Measurements from ENCODE around the gene SULT2A1. TPM values are rescaled to one million over a fixed set of nuclear protein-coding genes. Genes with fewer than 3 reads are reported as not detected.
"Not testable (repeated sequence)": the region's sequence is repeated elsewhere in the genome, so short reads cannot be mapped to it uniquely, and the experiment has no call there.

SULT2A1 gene, protein sequence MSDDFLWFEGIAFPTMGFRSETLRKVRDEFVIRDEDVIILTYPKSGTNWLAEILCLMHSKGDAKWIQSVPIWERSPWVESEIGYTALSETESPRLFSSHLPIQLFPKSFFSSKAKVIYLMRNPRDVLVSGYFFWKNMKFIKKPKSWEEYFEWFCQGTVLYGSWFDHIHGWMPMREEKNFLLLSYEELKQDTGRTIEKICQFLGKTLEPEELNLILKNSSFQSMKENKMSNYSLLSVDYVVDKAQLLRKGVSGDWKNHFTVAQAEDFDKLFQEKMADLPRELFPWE
- 2.1 TPM for total RNA-seq

DNA sequence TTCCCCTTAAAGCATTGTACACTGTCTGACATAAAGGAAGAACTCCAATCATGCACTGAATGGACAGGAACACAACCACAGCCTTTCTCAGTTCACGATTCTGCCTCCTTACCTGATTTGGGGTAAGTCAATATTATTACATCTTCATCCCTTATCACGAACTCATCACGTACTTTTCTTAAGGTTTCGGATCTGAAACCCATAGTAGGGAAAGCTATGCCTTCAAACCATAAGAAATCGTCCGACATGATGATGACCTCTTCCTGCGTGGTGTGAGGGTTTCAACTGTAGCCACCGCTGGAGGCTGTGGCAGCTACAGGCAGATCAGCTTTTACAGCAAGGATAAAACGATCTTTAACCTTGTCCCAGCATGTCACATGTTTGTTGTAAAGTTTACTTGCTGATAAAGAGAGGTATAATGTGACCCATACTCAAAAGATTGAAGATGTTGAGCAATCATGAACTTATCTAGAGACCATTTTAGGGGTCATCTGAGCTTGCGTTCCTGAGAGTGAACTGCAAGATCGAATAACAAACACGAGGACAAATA, at the start of gene SULT2A1:
SULT2A1 (minus strand) TSS at position 306 of the 550 bp plus-strand sequence; CDS start at position 248, 58 bp downstream.
- intact Hi-C loops (cut with DNase I): no loop called here
- Histone ChIP-seq H3K36me3 (no peaks in the 10 kb centered on the region), H3K27ac (no peak within 1 kb of the TSS), H3K4me3 (no peak within 1 kb of the TSS), H3K27me3 (no peaks in the 10 kb centered on the region), H3K9me3 (no peaks in the 10 kb centered on the region), H3K4me1 (no peaks in the 10 kb centered on the region)
- DNase-seq (ENCODE audit: low spot score in 2 of 2): no peak
- TF ChIP-seq, protein P1, sequence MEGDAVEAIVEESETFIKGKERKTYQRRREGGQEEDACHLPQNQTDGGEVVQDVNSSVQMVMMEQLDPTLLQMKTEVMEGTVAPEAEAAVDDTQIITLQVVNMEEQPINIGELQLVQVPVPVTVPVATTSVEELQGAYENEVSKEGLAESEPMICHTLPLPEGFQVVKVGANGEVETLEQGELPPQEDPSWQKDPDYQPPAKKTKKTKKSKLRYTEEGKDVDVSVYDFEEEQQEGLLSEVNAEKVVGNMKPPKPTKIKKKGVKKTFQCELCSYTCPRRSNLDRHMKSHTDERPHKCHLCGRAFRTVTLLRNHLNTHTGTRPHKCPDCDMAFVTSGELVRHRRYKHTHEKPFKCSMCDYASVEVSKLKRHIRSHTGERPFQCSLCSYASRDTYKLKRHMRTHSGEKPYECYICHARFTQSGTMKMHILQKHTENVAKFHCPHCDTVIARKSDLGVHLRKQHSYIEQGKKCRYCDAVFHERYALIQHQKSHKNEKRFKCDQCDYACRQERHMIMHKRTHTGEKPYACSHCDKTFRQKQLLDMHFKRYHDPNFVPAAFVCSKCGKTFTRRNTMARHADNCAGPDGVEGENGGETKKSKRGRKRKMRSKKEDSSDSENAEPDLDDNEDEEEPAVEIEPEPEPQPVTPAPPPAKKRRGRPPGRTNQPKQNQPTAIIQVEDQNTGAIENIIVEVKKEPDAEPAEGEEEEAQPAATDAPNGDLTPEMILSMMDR (IDR thresholded peaks at IDR 0.05): no peak

DNA sequence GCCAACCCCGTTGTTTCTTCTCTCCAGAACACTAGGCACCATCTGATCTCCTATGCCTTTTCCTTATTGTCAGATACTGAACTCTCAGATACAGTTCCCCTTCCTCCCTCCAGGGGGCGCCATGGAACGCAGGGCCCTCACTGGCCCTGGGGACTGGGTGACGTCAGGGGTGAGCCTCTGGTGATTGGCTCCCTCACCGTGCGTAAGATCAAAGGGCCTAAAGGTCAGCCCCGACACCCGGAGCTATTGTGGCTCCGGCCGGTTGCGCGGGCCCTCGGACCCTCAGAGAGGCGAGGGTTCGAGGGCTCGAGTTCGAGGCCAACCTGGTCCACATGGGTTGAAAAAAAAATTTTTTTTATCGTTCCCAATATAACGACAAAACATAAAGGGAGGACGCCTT, 42.5 kb upstream of the SULT2A1 start:
- DNase-seq (ENCODE audit: low spot score in 2 of 2); H3K4me1 ChIP-seq; H3K36me3 ChIP-seq; H3K4me3 ChIP-seq; H3K27ac ChIP-seq; intact Hi-C loops (cut with DNase I); H3K27me3 ChIP-seq; H3K9me3 ChIP-seq: not testable (repeated sequence)

DNA sequence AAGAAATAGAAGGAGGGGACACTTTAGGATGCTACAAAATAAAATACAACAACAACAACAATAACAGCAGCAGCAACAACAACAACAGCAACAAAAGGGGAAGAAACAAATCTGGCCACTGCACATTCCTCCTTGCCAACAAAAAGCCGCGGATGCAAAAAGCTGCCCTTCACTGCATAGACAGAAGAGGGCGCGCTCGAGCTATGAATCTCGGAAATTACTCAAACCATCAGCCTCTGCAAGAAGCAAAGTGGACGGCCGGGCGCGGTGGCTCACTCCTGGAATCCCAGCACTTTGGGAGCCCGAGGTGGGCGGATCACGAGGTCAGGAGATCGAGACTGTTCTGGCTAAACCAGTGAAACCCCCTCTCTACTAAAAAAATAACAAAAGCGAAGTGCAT, 34.0 kb upstream of the SULT2A1 start:
- H3K4me3 ChIP-seq; H3K27ac ChIP-seq; H3K27me3 ChIP-seq; intact Hi-C loops (cut with DNase I); H3K36me3 ChIP-seq; H3K9me3 ChIP-seq; DNase-seq (ENCODE audit: low spot score in 2 of 2); H3K4me1 ChIP-seq: not testable (repeated sequence)
- TF ChIP-seq, protein P1 (IDR thresholded peaks at IDR 0.05): peak in 2 of 3 experiments; percentile 53 to 69

DNA sequence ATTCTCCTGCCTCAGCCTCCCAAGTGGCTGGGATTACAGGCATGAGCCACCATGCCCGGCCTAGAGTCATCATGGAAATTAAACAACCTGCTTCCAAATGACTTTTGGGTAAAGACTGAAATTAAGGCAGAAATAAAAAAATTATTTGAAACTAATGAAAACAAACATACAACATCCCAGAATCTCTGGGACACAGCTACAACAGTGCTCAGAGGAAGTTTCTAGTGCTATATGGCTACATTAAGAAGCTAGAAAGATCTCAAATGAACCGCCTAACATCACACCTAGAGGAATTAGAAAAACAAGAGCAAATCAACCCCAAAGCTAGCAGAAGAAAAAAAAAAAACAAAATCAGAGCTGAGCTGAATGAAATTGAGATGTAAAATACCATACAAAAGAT, 24.1 kb upstream of the SULT2A1 start:
- H3K4me1 ChIP-seq; H3K36me3 ChIP-seq; H3K9me3 ChIP-seq; H3K27me3 ChIP-seq; H3K27ac ChIP-seq; intact Hi-C loops (cut with DNase I); DNase-seq (ENCODE audit: low spot score in 2 of 2); H3K4me3 ChIP-seq: not testable (repeated sequence)

DNA sequence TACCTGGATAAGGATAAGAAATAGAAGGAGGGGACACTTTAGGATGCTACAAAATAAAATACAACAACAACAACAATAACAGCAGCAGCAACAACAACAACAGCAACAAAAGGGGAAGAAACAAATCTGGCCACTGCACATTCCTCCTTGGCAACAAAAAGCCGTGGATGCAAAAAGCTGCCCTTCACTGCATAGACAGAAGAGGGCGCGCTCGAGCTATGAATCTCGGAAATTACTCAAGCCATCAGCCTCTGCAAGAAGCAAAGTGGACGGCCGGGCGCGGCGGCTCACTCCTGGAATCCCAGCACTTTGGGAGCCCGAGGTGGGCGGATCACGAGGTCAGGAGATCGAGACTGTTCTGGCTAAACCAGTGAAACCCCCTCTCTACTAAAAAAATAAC, 23.2 kb upstream of the SULT2A1 start:
- DNase-seq (ENCODE audit: low spot score in 2 of 2): peak; percentile 63 to 95
- H3K4me3 ChIP-seq; H3K36me3 ChIP-seq; H3K9me3 ChIP-seq; intact Hi-C loops (cut with DNase I); H3K4me1 ChIP-seq; H3K27me3 ChIP-seq; H3K27ac ChIP-seq: not testable (repeated sequence)
- TF ChIP-seq, protein P1 (IDR thresholded peaks at IDR 0.05): peak in 2 of 3 experiments; percentile 49 to 71

DNA sequence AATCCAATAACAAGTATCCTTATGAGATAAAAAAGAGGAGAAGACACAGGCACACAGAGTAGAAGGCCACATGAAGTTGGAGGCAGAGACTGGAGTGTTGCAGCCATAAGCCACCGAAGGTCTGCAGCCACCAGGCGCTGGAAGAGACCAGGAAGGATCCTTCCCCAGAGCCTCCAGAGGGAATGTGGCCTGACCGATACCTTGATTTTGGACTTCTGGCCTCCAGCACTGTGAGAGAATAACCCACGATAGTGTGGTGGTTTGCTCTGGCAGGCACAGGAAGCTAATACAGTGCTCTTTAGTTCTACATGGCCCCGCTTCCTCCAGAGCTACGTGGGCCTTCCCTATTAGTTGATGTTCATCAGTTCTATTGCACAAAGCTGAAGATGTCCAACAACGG, 15.3 kb upstream of the SULT2A1 start:
- Histone ChIP-seq H3K4me3 (no peak overlapping the region), H3K9me3 (peaks cover 0 to 2% of the 10 kb centered on the region in 2 donors), H3K4me1 (no peaks in the 10 kb centered on the region), H3K27ac (no peak overlapping the region), H3K36me3 (no peaks in the 10 kb centered on the region), H3K27me3 (no peaks in the 10 kb centered on the region)
- TF ChIP-seq, protein P1 (IDR thresholded peaks at IDR 0.05): no peak
- no peak for DNase-seq (ENCODE audit: low spot score in 2 of 2)
- intact Hi-C loops (cut with DNase I): no loop called here

All from ascending aorta (tissue), 2 donors.